ENCODE data around the gene CEPT1. TPM values are rescaled to one million over a fixed set of nuclear protein-coding genes. Genes with fewer than 3 reads are reported as not detected.

CEPT1 gene
- polyA plus RNA-seq, 1 of the 3 experiments (the other 2 are of a cell fraction), result 11.6 TPM

- TF ChIP-seq SIN3A (IDR thresholded peaks at IDR 0.05; ENCODE audit: borderline replicate concordance, low read depth, low read length) (0 out of 2 replicates have a peak, but pooled peaks have one; percentile 6), RFX5 (IDR thresholded peaks at IDR 0.05; ENCODE audit: low read length) (no peak)
- Histone ChIP-seq H3K4me2 (peak overlapping the region; percentile 92), H3K79me2 (ENCODE audit: insufficient read depth) (peaks cover 83% of the 10 kb centered on the region), H3K9me3 (no peaks in the 10 kb centered on the region), H3K27ac (ENCODE audit: low read depth in 2 of 2, low read length in 1 of 2) (peak overlapping the region; percentile 82 to 98), H3F3A (replicated peaks; ENCODE audit: insufficient read depth) (no peaks in the 10 kb centered on the region), H3K27me3 (ENCODE audit: insufficient read depth) (no peaks in the 10 kb centered on the region), H3K4me1 (ENCODE audit: control insufficient read depth in 1 of 2, insufficient read depth in 2 of 2, low read depth in 1 of 2, low read length in 1 of 2) (peaks cover 7 to 15% of the 10 kb centered on the region in 2 experiments; a peak in 3 of 4 replicates), H2AFZ (ENCODE audit: low read depth) (peak overlapping the region; percentile 85; the same call in 1 of the 2 replicates), H3K4me3 (ENCODE audit: low read depth in 2 of 2, low read length in 1 of 2) (peak overlapping the region; percentile 89 to 94), H3K9me2 (no peaks in the 10 kb centered on the region), H4K20me1 (ENCODE audit: insufficient read depth) (peaks cover 5% of the 10 kb centered on the region; the same call in 1 of the 2 replicates), H3K9ac (peak overlapping the region; percentile 86), H3K36me3 (replicated peaks in 1 of 2; ENCODE audit: control insufficient read depth in 1 of 2, insufficient read depth in 2 of 2, low read length in 1 of 2) (peaks cover 3 to 18% of the 10 kb centered on the region in 2 experiments)
- WGBS (ENCODE audit: low lambda C conversion rate), result 3% methylated on average over 6 of the region's 9 CpGs
- CTCF ChIA-PET, result interaction anchor here (0.6 kb wide), 1 partner anchor 268 kb away, joined by 3 read pairs; no protein-coding TSS in a partner anchor
- POLR2A ChIA-PET, result no interaction called here
- no peak for DNase-seq
Observed at GRCh38 chr1:111140680-111140967, 601 bp downstream of the CEPT1 start.

GRCh38 chr1:111141245-111142220 is 1.5 kb downstream of the CEPT1 start:
- no peaks in the 10 kb centered on the region for H3K9me2 ChIP-seq
- no peaks in the 10 kb centered on the region for H3K27me3 ChIP-seq (ENCODE audit: insufficient read depth)
- no peaks in the 10 kb centered on the region for H3F3A ChIP-seq (replicated peaks; ENCODE audit: insufficient read depth)
- peak overlapping the region; percentile 85 for H2AFZ ChIP-seq (ENCODE audit: low read depth)
- POLR2A ChIA-PET, result no interaction called here
- peaks cover 5% of the 10 kb centered on the region; the same call in 1 of the 2 replicates for H4K20me1 ChIP-seq (ENCODE audit: insufficient read depth)
- H3K27ac ChIP-seq (ENCODE audit: low read depth in 2 of 2, low read length in 1 of 2), result peak overlapping the region in 1 of 2 experiments; percentile 82; a peak in 1 of 4 replicates
- TF ChIP-seq ZBTB33 (IDR thresholded peaks at IDR 0.05; ENCODE audit: borderline replicate concordance, low read depth) (no peak), JUND (IDR thresholded peaks at IDR 0.05) (no peak), NFIC (IDR thresholded peaks at IDR 0.05; ENCODE audit: borderline replicate concordance) (no peak), IRF3 (IDR thresholded peaks at IDR 0.05; ENCODE audit: low read depth, low read length) (no peak), MAX (IDR thresholded peaks at IDR 0.05; ENCODE audit: low read depth) (no peak), YY1 (IDR thresholded peaks at IDR 0.05; ENCODE audit: low read depth) (no peak), MXI1 (IDR thresholded peaks at IDR 0.05; ENCODE audit: low read depth, low read length) (no peak), TAF1 (IDR thresholded peaks at IDR 0.05; ENCODE audit: borderline replicate concordance, low read depth, low read length) (no peak), NRF1 (IDR thresholded peaks at IDR 0.05; ENCODE audit: low read depth, low read length) (no peak), FOXJ3 (CRISPR knock-in tag; IDR thresholded peaks at IDR 0.05) (no peak)
- H3K36me3 ChIP-seq (replicated peaks in 1 of 2; ENCODE audit: control insufficient read depth in 1 of 2, insufficient read depth in 2 of 2, low read length in 1 of 2), result peaks cover 7 to 13% of the 10 kb centered on the region in 2 experiments
- CTCF ChIA-PET, result interaction anchor here (0.6 to 1.2 kb wide), 2 partner anchors 53 to 267 kb away, joined by 3 read pairs; no protein-coding TSS in a partner anchor
- no peak for DNase-seq
- peak overlapping the region; percentile 92 for H3K4me2 ChIP-seq
- peaks cover 85% of the 10 kb centered on the region for H3K79me2 ChIP-seq (ENCODE audit: insufficient read depth)
- peak overlapping the region; percentile 89 to 94 for H3K4me3 ChIP-seq (ENCODE audit: low read depth in 2 of 2, low read length in 1 of 2)
- H3K4me1 ChIP-seq (ENCODE audit: control insufficient read depth in 1 of 2, insufficient read depth in 2 of 2, low read depth in 1 of 2, low read length in 1 of 2), result peaks cover 7 to 21% of the 10 kb centered on the region in 2 experiments; a peak in 3 of 4 replicates
- 39% methylated on average over 5 of the region's 5 CpGs for WGBS (ENCODE audit: low lambda C conversion rate)
- peak overlapping the region; percentile 86 for H3K9ac ChIP-seq
- H3K9me3 ChIP-seq, result no peaks in the 10 kb centered on the region
